HCT116 (cell line): Measurements from ENCODE around the gene TMEM266. TPM values are rescaled to one million over a fixed set of nuclear protein-coding genes. Genes with fewer than 3 reads are reported as not detected.

Experiments used
- ATAC-seq: fragments of 200-7000 bp; cut with Tn5 transposase; 2 replicates; pipeline ENCODE4 v1.9.1; 2020; ENCODE audit warnings: mild to moderate bottlenecking, moderate library complexity
- BruUV-seq: library from RNA; stranded (reverse); fragments of 400-500 nt; replicated peaks from 2 replicates; lab custom pipeline; 2021; lab: Mats Ljungman, UMichigan
- CTCF ChIA-PET: fragments of 300-600 bp; sonication (Branson Sonifier 250); formaldehyde crosslinking; loops from one replicate; lab custom pipeline; 2021; ENCODE audit warnings: antibody characterized with exemption; lab: Charles Lee
- POLR2A ChIA-PET: fragments of 300-600, 350-600 bp; sonication (Branson Sonifier 250); formaldehyde crosslinking; loops from one replicate; lab custom pipeline; 2021; ENCODE audit warnings: antibody characterized with exemption; lab: Charles Lee
- RAD21 ChIA-PET, 2 experiments: fragments of 300-600 bp; sonication (Branson Sonifier 250); formaldehyde crosslinking; loops; one replicate each; lab custom pipeline; 2023; ENCODE audit warnings: low total read pairs in 2 of 2; ENCODE audit not compliant: uncharacterized antibody in 2 of 2, unreplicated experiment in 2 of 2, low non-redundant PET in 1 of 2; lab: Charles Lee
- DNase-seq: peaks from one replicate; pipeline ENCODE4 v3.0.0-alpha.2; 2010; ENCODE audit warnings: low read depth, low spot score
- H2AFZ ChIP-seq: fragments of 200-600 bp; shearing (Covaris generic), sonication (generic); 2 replicates; pipeline ENCODE4 v1.6.1; 2017; ENCODE audit warnings: low read depth, mixed run types, mixed read lengths, antibody characterized with exemption, low read length; ENCODE audit not compliant: poor library complexity, severe bottlenecking
- H3K27ac ChIP-seq: 2 replicates; pipeline ENCODE4 v1.5.1; 2012; ENCODE audit warnings: low read depth, low read length
- H3K27me3 ChIP-seq: fragments of 200-600 bp; sonication (generic); 2 replicates; pipeline ENCODE4 v1.6.1; 2016; ENCODE audit warnings: mixed run types, low read length, mixed read lengths; ENCODE audit not compliant: insufficient read depth
- H3K36me3 ChIP-seq, 2 experiments: fragments of 200-500 bp in 1 of 2; fragments of 200-600 bp in 1 of 2; sonication (Bioruptor generic) in 1 of 2; sonication (generic) in 1 of 2; 2 replicates each; pipeline versions ENCODE4 v1.5.1 to v1.6.1; 2014 to 2016; ENCODE audit warnings: low read length in 2 of 2, inconsistent platforms in 1 of 2, mixed read lengths in 1 of 2, mixed run types in 1 of 2; ENCODE audit not compliant: insufficient read depth in 2 of 2, control insufficient read depth in 1 of 2
- H3K4me1 ChIP-seq, 2 experiments: fragments of 200-600 bp in 1 of 2; sonication (generic) in 1 of 2; 2 replicates each; pipeline versions ENCODE4 v1.5.1 to v1.6.1; 2012 to 2017; ENCODE audit warnings: low read length in 2 of 2, inconsistent platforms in 1 of 2, mild to moderate bottlenecking in 1 of 2, mixed read lengths in 1 of 2, mixed run types in 1 of 2, moderate library complexity in 1 of 2; ENCODE audit not compliant: insufficient read depth in 2 of 2, control insufficient read depth in 1 of 2
- H3K4me2 ChIP-seq: fragments of 200-600 bp; sonication (generic); 2 replicates; pipeline ENCODE4 v1.6.1; 2017; ENCODE audit warnings: mixed run types, low read length, mixed read lengths
- H3K4me3 ChIP-seq, 2 experiments: fragments of 200-600 bp in 1 of 2; sonication (generic) in 1 of 2; replicated peaks in 1 of 2; 2 replicates each; pipeline ENCODE4 v1.5.1; 2011 to 2016; ENCODE audit warnings: low read length in 2 of 2, control low read depth in 1 of 2, low read depth in 1 of 2, mild to moderate bottlenecking in 1 of 2, mixed read lengths in 1 of 2, mixed run types in 1 of 2
- H3K79me2 ChIP-seq: fragments of 200-600 bp; sonication (generic); 2 replicates; pipeline ENCODE4 v1.6.1; 2017; ENCODE audit warnings: mild to moderate bottlenecking, mixed run types, low read length, moderate library complexity, mixed read lengths; ENCODE audit not compliant: insufficient read depth
- H3K9ac ChIP-seq: fragments of 200-600 bp; sonication (generic); 2 replicates; pipeline ENCODE4 v1.6.1; 2016; ENCODE audit warnings: low read length, mixed read lengths
- H3K9me2 ChIP-seq: fragments of 200-600 bp; sonication (generic), shearing (Covaris generic); 2 replicates; pipeline ENCODE4 v1.6.1; 2017; ENCODE audit warnings: mixed run types, mild to moderate bottlenecking, moderate library complexity; ENCODE audit not compliant: insufficient read depth
- H3K9me3 ChIP-seq, 2 experiments: fragments of 200-500 bp in 1 of 2; fragments of 200-600 bp in 1 of 2; sonication (Bioruptor generic) in 1 of 2; sonication (generic) in 1 of 2; 2 replicates each; pipeline ENCODE4 v1.6.1; 2014 to 2017; ENCODE audit warnings: low read length in 2 of 2, mixed read lengths in 2 of 2, inconsistent platforms in 1 of 2, low read depth in 1 of 2, mild to moderate bottlenecking in 1 of 2, mixed run types in 1 of 2, moderate library complexity in 1 of 2; ENCODE audit not compliant: control insufficient read depth in 1 of 2, insufficient read depth in 1 of 2
- H4K20me1 ChIP-seq: fragments of 200-600 bp; sonication (generic), shearing (Covaris generic); 2 replicates; pipeline ENCODE4 v1.6.1; 2017; ENCODE audit warnings: mixed run types, mild to moderate bottlenecking, moderate library complexity; ENCODE audit not compliant: insufficient read depth
- CBX3 ChIP-seq: IDR thresholded peaks from 2 replicates; pipeline ENCODE4 v1.6.1; 2012; ENCODE audit warnings: low read depth
- CEBPB ChIP-seq: IDR thresholded peaks from 2 replicates; pipeline ENCODE4 v1.6.1; 2012; ENCODE audit warnings: low read depth
- CTCF ChIP-seq, 3 experiments: fragments of 200-600 bp in 1 of 3; sonication (generic) in 1 of 3; IDR thresholded peaks in 2 of 3; conservative IDR thresholded peaks in 1 of 3; 2 replicates each; pipeline ENCODE4 v1.5.1; 2012 to 2017; ENCODE audit warnings: low read depth in 2 of 3, low read length in 2 of 3, antibody characterized with exemption in 1 of 3, borderline replicate concordance in 1 of 3, control low read depth in 1 of 3, mild to moderate bottlenecking in 1 of 3, mixed read lengths in 1 of 3, mixed run types in 1 of 3, moderate library complexity in 1 of 3; ENCODE audit not compliant: insufficient read depth in 1 of 3
- ELF1 ChIP-seq: IDR thresholded peaks from 2 replicates; pipeline ENCODE4 v1.6.1; 2012; ENCODE audit warnings: low read depth, borderline replicate concordance
- EZH2phosphoT487 ChIP-seq: fragments of 200-600 bp; IDR thresholded peaks from 2 replicates; pipeline ENCODE4 v1.6.1; 2018; ENCODE audit warnings: antibody characterized with exemption, borderline replicate concordance
- JUND ChIP-seq: IDR thresholded peaks from 2 replicates; pipeline ENCODE4 v1.6.1; 2012
- MAX ChIP-seq: IDR thresholded peaks from 2 replicates; pipeline ENCODE4 v1.6.1; 2012
- REST ChIP-seq: IDR thresholded peaks from 2 replicates; pipeline ENCODE4 v1.6.1; 2012; ENCODE audit warnings: low read depth
- SIN3A ChIP-seq: IDR thresholded peaks from 2 replicates; pipeline ENCODE4 v1.6.1; 2012; ENCODE audit warnings: low read depth
- SP1 ChIP-seq: IDR thresholded peaks from 2 replicates; pipeline ENCODE4 v1.6.1; 2012; ENCODE audit warnings: low read depth
- YY1 ChIP-seq: IDR thresholded peaks from 2 replicates; pipeline ENCODE4 v1.6.1; 2011; ENCODE audit warnings: low read length, low read depth, moderate library complexity, mild to moderate bottlenecking; ENCODE audit not compliant: insufficient replicate concordance; ENCODE audit errors: extremely low read depth
- ZBTB33 ChIP-seq: IDR thresholded peaks from 2 replicates; pipeline ENCODE4 v1.6.1; 2011; ENCODE audit warnings: mild to moderate bottlenecking, low read length, moderate library complexity; ENCODE audit not compliant: insufficient replicate concordance; ENCODE audit errors: extremely low read depth
- ZFX ChIP-seq: fragments of 450-650 bp; IDR thresholded peaks from 2 replicates; pipeline ENCODE4 v1.6.1; 2017
- intact Hi-C: fragments of 100-400 bp; cut with micrococcal nuclease; formaldehyde crosslinking; loops from 2 replicates; pipeline ENCODE4 v1.10.0; 2022
- total RNA-seq: library from RNA; stranded (reverse); gene quantifications from one replicate; pipeline ENCODE4 v1.2.1, GENCODE V29; 2021; ENCODE audit not compliant: unreplicated experiment

The TMEM266 gene
- total RNA-seq, 1 experiment from 2014 or later, result 0.91 TPM

GRCh38 chr15:76064375-76064774 lies 4.6 kb downstream of the TMEM266 start:
- Histone ChIP-seq H3K4me1 (peaks cover 0 to 8% of the 10 kb centered on the region in 2 experiments; a peak in 1 of 4 replicates), H3K36me3 (no peaks in the 10 kb centered on the region), H3K27ac (no peak overlapping the region), H3K9me2 (no peaks in the 10 kb centered on the region), H3K9me3 (no peaks in the 10 kb centered on the region), H3K4me2 (no peak overlapping the region), H4K20me1 (no peaks in the 10 kb centered on the region), H3K9ac (no peak overlapping the region), H3K4me3 (no peak overlapping the region), H3K79me2 (no peaks in the 10 kb centered on the region), H3K27me3 (peaks cover 22% of the 10 kb centered on the region), H2AFZ (no peak overlapping the region)
- RAD21 ChIA-PET, result no interaction called here
- TF ChIP-seq SIN3A, result no peak
- no peak for TF ChIP-seq REST
- TF ChIP-seq CBX3, result no peak
- TF ChIP-seq ZFX, result no peak
- no peak for TF ChIP-seq YY1
- TF ChIP-seq SP1, result no peak
- no peak for TF ChIP-seq CTCF (IDR thresholded peaks at IDR 0.05 in 2 of 3, conservative IDR thresholded peaks at IDR 0.05 in 1 of 3; ENCODE audit: borderline replicate concordance in 1 of 3, insufficient read depth in 1 of 3, low read depth in 2 of 3, low read length in 2 of 3)
- no peak for TF ChIP-seq ELF1
- no peak for TF ChIP-seq CEBPB
- no peak for TF ChIP-seq ZBTB33
- no peak for TF ChIP-seq MAX
- TF ChIP-seq EZH2phosphoT487, result no peak
- TF ChIP-seq JUND, result no peak
- no peak for DNase-seq
- intact Hi-C loops, result no loop called here
- POLR2A ChIA-PET, result no interaction called here
- no peak for ATAC-seq
- CTCF ChIA-PET, result interaction anchor here (1.1 kb wide), 1 partner anchor 8 kb away, joined by 6 read pairs; no protein-coding TSS in a partner anchor
- BruUV-seq, result no TSS peak
